AG04450 (cell line): ENCODE results near the gene APAF1. TPM values are rescaled to one million over a fixed set of nuclear protein-coding genes. Genes with fewer than 3 reads are reported as not detected.
A peak's percentile ranks its signal among the peaks of the same experiment; 100 is the strongest.
"Not testable (repeated sequence)": the region's sequence is repeated elsewhere in the genome, so short reads cannot be mapped to it uniquely, and the experiment has no call there.

Experiments
- CTCF ChIA-PET: fragments of 300-600, 350-600 bp; formaldehyde crosslinking; extraction: SDS; loops from one replicate; lab custom pipeline; 2022; ENCODE audit warnings: antibody characterized with exemption, inconsistent platforms; lab: Charles Lee
- POLR2A ChIA-PET: fragments of 350-600 bp; formaldehyde crosslinking; extraction: SDS; loops from one replicate; lab custom pipeline; 2021; ENCODE audit warnings: antibody characterized with exemption, inconsistent platforms; lab: Yijun Ruan, JAX
- DNase-seq: peaks from one replicate; pipeline ENCODE4 v3.0.0-alpha.2; 2011; ENCODE audit warnings: low read depth, low spot score
- H3K27ac ChIP-seq: one replicate; pipeline ENCODE4 v1.5.1; 2012; ENCODE audit warnings: low read depth, low read length, control low read depth
- H3K27me3 ChIP-seq: one replicate; pipeline ENCODE4 v1.6.0; 2012; ENCODE audit warnings: low read length; ENCODE audit not compliant: control insufficient read depth, insufficient read depth
- H3K4me3 ChIP-seq: 2 replicates; pipeline ENCODE4 v1.5.1; 2011; ENCODE audit warnings: mild to moderate bottlenecking, low read depth, low read length, control low read depth
- H3K9me3 ChIP-seq: 2 replicates; pipeline ENCODE4 v1.5.1; 2012; ENCODE audit warnings: low read length; ENCODE audit not compliant: control insufficient read depth, insufficient read depth
- CTCF ChIP-seq: IDR thresholded peaks from 2 replicates; pipeline ENCODE4 v1.5.1; 2011; ENCODE audit warnings: low read depth, low read length, control low read depth, inconsistent platforms
- polyA plus RNA-seq: library from polyadenylated mRNA; depleted of rRNA; stranded (reverse); fragments of >200 nt; gene quantifications from 2 replicates; pipeline ENCODE4 v1.2.3, GENCODE V29; 2011

APAF1 gene
- polyA plus RNA-seq, 1 experiment: 21.0 TPM

GRCh38 chr12:98638009-98638408 is 7.1 kb upstream of the APAF1 start:
- POLR2A ChIA-PET: interaction anchor here (0.6 kb wide), 1 partner anchor 71 kb away, joined by 9 read pairs; no protein-coding TSS in a partner anchor
- TF ChIP-seq CTCF: no peak
- CTCF ChIA-PET: no interaction called here
- no peak overlapping the region for H3K4me3 ChIP-seq
- no peak overlapping the region for H3K27ac ChIP-seq
- no peaks in the 10 kb centered on the region for H3K9me3 ChIP-seq
- no peaks in the 10 kb centered on the region for H3K27me3 ChIP-seq
- DNase-seq: no peak

DNA sequence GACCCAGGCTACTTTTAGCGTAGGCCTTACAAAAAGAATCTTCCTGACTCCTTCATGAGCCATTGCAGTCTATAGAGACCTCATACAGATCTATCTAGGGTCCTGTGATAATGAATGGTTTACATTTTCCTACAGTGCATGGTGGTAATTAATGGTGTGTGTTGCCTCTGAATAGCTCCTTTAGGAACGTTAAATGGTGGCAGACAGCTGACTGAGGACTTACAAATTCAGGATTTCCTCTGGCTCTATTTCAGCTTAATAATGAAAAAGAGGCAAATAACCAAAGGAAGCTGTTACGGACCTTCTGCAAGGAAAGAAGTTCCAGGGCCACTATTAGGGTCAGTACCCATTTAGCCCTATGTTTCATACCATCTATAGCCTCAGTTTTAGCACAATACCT is 5.6 kb upstream of the APAF1 start:
- Histone ChIP-seq H3K27me3 (no peaks in the 10 kb centered on the region), H3K4me3 (no peak overlapping the region), H3K27ac (no peak overlapping the region), H3K9me3 (no peaks in the 10 kb centered on the region; the same call in 1 of the 2 replicates)
- CTCF ChIA-PET: interaction anchor here (0.9 to 2.0 kb wide), 2 partner anchors 73 to 95 kb away, joined by 3 to 15 read pairs; no protein-coding TSS in a partner anchor
- no peak for DNase-seq
- POLR2A ChIA-PET: interaction anchor here (1.5 kb wide), 1 partner anchor 46 kb away, joined by 6 read pairs; the partner anchor contains the start of gene SLC25A3
- no peak for TF ChIP-seq CTCF

DNA sequence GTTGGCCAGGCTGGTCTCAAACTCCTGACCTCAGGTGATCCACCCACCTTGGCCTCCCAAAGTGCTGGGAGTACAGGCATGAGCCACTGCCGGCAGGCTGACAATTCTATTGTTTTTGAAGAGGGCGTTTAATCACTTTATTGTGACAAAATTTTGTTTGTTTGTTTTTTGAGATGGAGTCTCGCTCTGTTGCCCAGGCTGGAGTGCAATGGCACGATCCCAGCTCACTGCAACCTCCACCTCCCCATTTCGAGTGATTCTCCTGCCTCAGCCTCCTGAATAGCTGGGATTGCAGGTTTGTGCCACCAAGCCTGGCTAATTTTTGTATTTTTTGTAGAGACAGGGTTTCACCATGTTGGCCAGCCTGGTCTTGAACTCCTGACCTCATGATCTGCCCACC is 2.3 kb upstream of the APAF1 start:
- not testable (repeated sequence) for DNase-seq, H3K27me3 ChIP-seq, H3K27ac ChIP-seq, H3K9me3 ChIP-seq
- ChIA-PET POLR2A (interaction anchor here (2.2 kb wide), 1 partner anchor 49 kb away, joined by 25 read pairs; the partner anchor contains the start of gene SLC25A3), CTCF (interaction anchor here (1.2 kb wide), 3 partner anchors 11 to 56 kb away, joined by 3 to 5 read pairs (median 3); no protein-coding TSS in a partner anchor)
- H3K4me3 ChIP-seq: peak overlapping the region; percentile 92

- CTCF ChIA-PET: interaction anchor here (0.7 to 1.6 kb wide), 4 partner anchors 10 to 153 kb away, joined by 3 to 6 read pairs (median 4); no protein-coding TSS in a partner anchor
These were observed 718 bp upstream of the APAF1 start for GRCh38 chr12:98644433-98644711.

GRCh38 chr12:98645572-98646067 is 530 bp downstream of the APAF1 start:
- Histone ChIP-seq H3K9me3 (no peaks in the 10 kb centered on the region; the same call in 1 of the 2 replicates), H3K27me3 (no peaks in the 10 kb centered on the region), H3K27ac (peak overlapping the region; percentile 47), H3K4me3 (peak overlapping the region; percentile 74)
- ChIA-PET CTCF (interaction anchor here (0.9 to 1.3 kb wide), 2 partner anchors 79 to 154 kb away, joined by 4 to 5 read pairs; no protein-coding TSS in a partner anchor), POLR2A (no interaction called here)
- no peak for DNase-seq
- no peak for TF ChIP-seq CTCF

More at GRCh38 chr12:98644433-98644711, 718 bp upstream of the APAF1 start:
- Histone ChIP-seq H3K4me3 (peak overlapping the region; percentile 92), H3K27ac (peak overlapping the region; percentile 93), H3K27me3 (no peaks in the 10 kb centered on the region), H3K9me3 (no peaks in the 10 kb centered on the region; the same call in 1 of the 2 replicates)
- POLR2A ChIA-PET: interaction anchor here (1.1 to 2.2 kb wide), 4 partner anchors 12 to 141 kb away, joined by 3 to 25 read pairs (median 4); partner anchors contain the start of gene SLC25A3
- no peak for TF ChIP-seq CTCF
- no peak for DNase-seq
